HEK293 (cell line): Measurements from ENCODE around the gene RNF144B.

ENCODE experiments used
- CTCF ChIA-PET: fragments of 350-600 bp; formaldehyde crosslinking; extraction: SDS; loops from one replicate; lab custom pipeline; 2021; ENCODE audit warnings: antibody characterized with exemption; lab: Yijun Ruan, JAX
- POLR2A ChIA-PET: fragments of 300-600 bp; formaldehyde crosslinking; extraction: SDS; loops from one replicate; lab custom pipeline; 2020; ENCODE audit warnings: antibody characterized with exemption, inconsistent platforms; lab: Yijun Ruan, JAX
- H3K27ac ChIP-seq: fragments of 200-500 bp; sonication (Bioruptor generic); 2 replicates; pipeline ENCODE4 v1.5.1; 2014; ENCODE audit warnings: low read depth, low read length, control low read depth, inconsistent platforms; ENCODE audit errors: extremely low read depth
- H3K36me3 ChIP-seq, 2 experiments: fragments of 200-500 bp in 1 of 2; sonication (Bioruptor generic) in 1 of 2; 1 replicate in 1 of 2; 2 replicates in 1 of 2; pipeline ENCODE4 v1.5.1; 2014 to 2017; ENCODE audit warnings: inconsistent platforms in 2 of 2, low read length in 2 of 2; ENCODE audit not compliant: control insufficient read depth in 2 of 2, insufficient read depth in 1 of 2
- H3K4me1 ChIP-seq: fragments of 200-500 bp; sonication (Bioruptor generic); 2 replicates; pipeline ENCODE4 v1.5.1; 2014; ENCODE audit warnings: mild to moderate bottlenecking, low read length, inconsistent platforms; ENCODE audit not compliant: control insufficient read depth, insufficient read depth
- H3K4me3 ChIP-seq: 2 replicates; pipeline ENCODE4 v1.5.1; 2011; ENCODE audit warnings: low read depth, mild to moderate bottlenecking, control low read depth, low read length, moderate library complexity
- H3K9me3 ChIP-seq: fragments of 200-500 bp; sonication (Bioruptor generic); 2 replicates; pipeline ENCODE4 v1.5.1; 2014; ENCODE audit warnings: low read depth, low read length, inconsistent platforms; ENCODE audit not compliant: control insufficient read depth, insufficient read depth
- SP3 ChIP-seq: fragments of 450-650 bp; formaldehyde crosslinking; IDR thresholded peaks from 2 replicates; pipeline ENCODE4 v1.5.1; 2016; ENCODE audit warnings: missing biosample characterization, missing genetic modification characterization
- ZBTB48 ChIP-seq: fragments of 450-650 bp; formaldehyde crosslinking; IDR thresholded peaks from 2 replicates; pipeline ENCODE4 v1.5.1; 2016; ENCODE audit warnings: missing biosample characterization, missing genetic modification characterization
- ZFP41 ChIP-seq: fragments of 450-650 bp; formaldehyde crosslinking; IDR thresholded peaks from 2 replicates; pipeline ENCODE4 v1.5.1; 2016; ENCODE audit warnings: missing biosample characterization, missing genetic modification characterization, borderline replicate concordance
- ZNF16 ChIP-seq: fragments of 450-650 bp; formaldehyde crosslinking; IDR thresholded peaks from 2 replicates; pipeline ENCODE4 v1.5.1; 2016; ENCODE audit warnings: low read depth, missing biosample characterization, missing genetic modification characterization
- ZNF18 ChIP-seq: fragments of 450-650 bp; formaldehyde crosslinking; IDR thresholded peaks from 2 replicates; pipeline ENCODE4 v1.5.1; 2016; ENCODE audit warnings: missing biosample characterization, missing genetic modification characterization
- ZNF184 ChIP-seq: fragments of 450-650 bp; IDR thresholded peaks from 2 replicates; pipeline ENCODE4 v1.5.1; 2018; ENCODE audit warnings: missing biosample characterization, mild to moderate bottlenecking, missing genetic modification characterization
- ZNF211 ChIP-seq: fragments of 450-650 bp; formaldehyde crosslinking; IDR thresholded peaks from 2 replicates; pipeline ENCODE4 v1.5.1; 2016; ENCODE audit warnings: low read depth, missing biosample characterization, missing genetic modification characterization
- ZNF23 ChIP-seq: fragments of 450-650 bp; formaldehyde crosslinking; IDR thresholded peaks from 2 replicates; pipeline ENCODE4 v1.5.1; 2016; ENCODE audit warnings: missing biosample characterization, missing genetic modification characterization, borderline replicate concordance
- ZNF335 ChIP-seq: fragments of 450-650 bp; formaldehyde crosslinking; conservative IDR thresholded peaks from 2 replicates; pipeline ENCODE4 v1.5.1; 2016; ENCODE audit warnings: missing biosample characterization, missing genetic modification characterization
- ZNF391 ChIP-seq: fragments of 450-650 bp; formaldehyde crosslinking; IDR thresholded peaks from 2 replicates; pipeline ENCODE4 v1.5.1; 2016; ENCODE audit warnings: low read depth, missing biosample characterization, missing genetic modification characterization, borderline replicate concordance
- ZNF560 ChIP-seq: fragments of 450-650 bp; formaldehyde crosslinking; IDR thresholded peaks from 2 replicates; pipeline ENCODE4 v1.5.1; 2017; ENCODE audit warnings: missing biosample characterization, missing genetic modification characterization, borderline replicate concordance
- ZNF624 ChIP-seq: fragments of 450-650 bp; formaldehyde crosslinking; IDR thresholded peaks from 2 replicates; pipeline ENCODE4 v1.5.1; 2017; ENCODE audit warnings: missing biosample characterization, missing genetic modification characterization
- ZNF645 ChIP-seq: fragments of 450-650 bp; formaldehyde crosslinking; IDR thresholded peaks from 2 replicates; pipeline ENCODE4; 2016; ENCODE audit warnings: missing biosample characterization, missing genetic modification characterization
- ZNF677 ChIP-seq: fragments of 450-650 bp; IDR thresholded peaks from 2 replicates; pipeline ENCODE4 v1.5.0; 2018; ENCODE audit warnings: missing biosample characterization, mild to moderate bottlenecking, missing genetic modification characterization, moderate library complexity
- ZNF707 ChIP-seq: fragments of 450-650 bp; formaldehyde crosslinking; IDR thresholded peaks from 2 replicates; pipeline ENCODE4 v1.5.1; 2016; ENCODE audit warnings: missing biosample characterization, missing genetic modification characterization
- TF ChIP-seq, protein P1 (sequence below): fragments of 450-650 bp; formaldehyde crosslinking; IDR thresholded peaks from 2 replicates; pipeline ENCODE4 v1.5.1; 2017; ENCODE audit warnings: missing biosample characterization, missing genetic modification characterization
- TF ChIP-seq, protein P2 (sequence below): fragments of 450-650 bp; formaldehyde crosslinking; IDR thresholded peaks from 2 replicates; pipeline ENCODE4 v1.5.1; 2016; ENCODE audit warnings: missing biosample characterization, missing genetic modification characterization
- TF ChIP-seq, protein P3 (sequence below): fragments of 450-650 bp; formaldehyde crosslinking; IDR thresholded peaks from 2 replicates; pipeline ENCODE4 v1.5.1; 2016; ENCODE audit warnings: missing biosample characterization, missing genetic modification characterization
- TF ChIP-seq, protein P4 (sequence below): fragments of 450-650 bp; formaldehyde crosslinking; IDR thresholded peaks from 2 replicates; pipeline ENCODE4 v1.5.1; 2017; ENCODE audit warnings: missing biosample characterization, missing genetic modification characterization

RNF144B gene

DNA sequence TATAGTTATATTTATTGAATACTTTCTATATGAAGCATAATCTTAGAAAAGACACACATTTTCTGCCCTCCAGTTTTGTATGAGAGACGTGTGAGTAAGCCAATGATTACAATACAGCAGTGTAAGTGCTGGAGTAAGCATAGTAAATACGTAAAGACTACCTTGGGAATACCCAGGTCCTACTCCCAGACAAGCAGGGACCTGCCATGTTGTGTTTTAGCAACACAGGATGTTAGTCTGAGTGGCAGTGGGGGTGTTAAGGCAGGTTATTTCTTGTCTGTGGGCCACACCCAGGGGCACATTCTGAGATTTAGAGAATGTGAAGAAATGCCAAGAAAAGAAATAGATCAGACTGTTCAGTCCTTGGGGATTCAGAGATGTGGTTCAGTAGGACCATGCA is 34.3 kb upstream of the RNF144B start:
- ChIA-PET CTCF (no interaction called here), POLR2A (no interaction called here)
- H3K27ac ChIP-seq, result no peak overlapping the region
- H3K4me1 ChIP-seq, result no peaks in the 10 kb centered on the region
- no peaks in the 10 kb centered on the region for H3K36me3 ChIP-seq
- no peak overlapping the region for H3K4me3 ChIP-seq
- no peaks in the 10 kb centered on the region for H3K9me3 ChIP-seq
- TF ChIP-seq ZNF560 (tag by site-specific recombination) (no peak), ZNF677 (tag by site-specific recombination) (no peak), ZNF23 (no peak), ZBTB48 (tag by site-specific recombination) (no peak), ZNF645 (tag by site-specific recombination) (no peak), ZNF335 (no peak), ZNF16 (tag by site-specific recombination) (no peak), SP3 (no peak), ZNF624 (tag by site-specific recombination) (no peak), ZNF707 (tag by site-specific recombination) (no peak), ZNF211 (tag by site-specific recombination) (no peak), ZNF391 (tag by site-specific recombination) (no peak), ZFP41 (tag by site-specific recombination) (no peak), ZNF18 (tag by site-specific recombination) (no peak), ZNF184 (tag by site-specific recombination) (no peak)
- TF ChIP-seq, protein P1, sequence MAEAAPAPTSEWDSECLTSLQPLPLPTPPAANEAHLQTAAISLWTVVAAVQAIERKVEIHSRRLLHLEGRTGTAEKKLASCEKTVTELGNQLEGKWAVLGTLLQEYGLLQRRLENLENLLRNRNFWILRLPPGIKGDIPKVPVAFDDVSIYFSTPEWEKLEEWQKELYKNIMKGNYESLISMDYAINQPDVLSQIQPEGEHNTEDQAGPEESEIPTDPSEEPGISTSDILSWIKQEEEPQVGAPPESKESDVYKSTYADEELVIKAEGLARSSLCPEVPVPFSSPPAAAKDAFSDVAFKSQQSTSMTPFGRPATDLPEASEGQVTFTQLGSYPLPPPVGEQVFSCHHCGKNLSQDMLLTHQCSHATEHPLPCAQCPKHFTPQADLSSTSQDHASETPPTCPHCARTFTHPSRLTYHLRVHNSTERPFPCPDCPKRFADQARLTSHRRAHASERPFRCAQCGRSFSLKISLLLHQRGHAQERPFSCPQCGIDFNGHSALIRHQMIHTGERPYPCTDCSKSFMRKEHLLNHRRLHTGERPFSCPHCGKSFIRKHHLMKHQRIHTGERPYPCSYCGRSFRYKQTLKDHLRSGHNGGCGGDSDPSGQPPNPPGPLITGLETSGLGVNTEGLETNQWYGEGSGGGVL, result no peak
- TF ChIP-seq, protein P2, sequence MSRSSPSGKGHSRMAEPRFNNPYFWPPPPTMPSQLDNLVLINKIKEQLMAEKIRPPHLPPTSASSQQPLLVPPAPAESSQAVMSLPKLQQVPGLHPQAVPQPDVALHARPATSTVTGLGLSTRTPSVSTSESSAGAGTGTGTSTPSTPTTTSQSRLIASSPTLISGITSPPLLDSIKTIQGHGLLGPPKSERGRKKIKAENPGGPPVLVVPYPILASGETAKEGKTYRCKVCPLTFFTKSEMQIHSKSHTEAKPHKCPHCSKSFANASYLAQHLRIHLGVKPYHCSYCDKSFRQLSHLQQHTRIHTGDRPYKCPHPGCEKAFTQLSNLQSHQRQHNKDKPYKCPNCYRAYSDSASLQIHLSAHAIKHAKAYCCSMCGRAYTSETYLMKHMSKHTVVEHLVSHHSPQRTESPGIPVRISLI (tag by site-specific recombination), result no peak
- TF ChIP-seq, protein P3, sequence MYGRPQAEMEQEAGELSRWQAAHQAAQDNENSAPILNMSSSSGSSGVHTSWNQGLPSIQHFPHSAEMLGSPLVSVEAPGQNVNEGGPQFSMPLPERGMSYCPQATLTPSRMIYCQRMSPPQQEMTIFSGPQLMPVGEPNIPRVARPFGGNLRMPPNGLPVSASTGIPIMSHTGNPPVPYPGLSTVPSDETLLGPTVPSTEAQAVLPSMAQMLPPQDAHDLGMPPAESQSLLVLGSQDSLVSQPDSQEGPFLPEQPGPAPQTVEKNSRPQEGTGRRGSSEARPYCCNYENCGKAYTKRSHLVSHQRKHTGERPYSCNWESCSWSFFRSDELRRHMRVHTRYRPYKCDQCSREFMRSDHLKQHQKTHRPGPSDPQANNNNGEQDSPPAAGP (tag by site-specific recombination), result no peak
- TF ChIP-seq, protein P4, sequence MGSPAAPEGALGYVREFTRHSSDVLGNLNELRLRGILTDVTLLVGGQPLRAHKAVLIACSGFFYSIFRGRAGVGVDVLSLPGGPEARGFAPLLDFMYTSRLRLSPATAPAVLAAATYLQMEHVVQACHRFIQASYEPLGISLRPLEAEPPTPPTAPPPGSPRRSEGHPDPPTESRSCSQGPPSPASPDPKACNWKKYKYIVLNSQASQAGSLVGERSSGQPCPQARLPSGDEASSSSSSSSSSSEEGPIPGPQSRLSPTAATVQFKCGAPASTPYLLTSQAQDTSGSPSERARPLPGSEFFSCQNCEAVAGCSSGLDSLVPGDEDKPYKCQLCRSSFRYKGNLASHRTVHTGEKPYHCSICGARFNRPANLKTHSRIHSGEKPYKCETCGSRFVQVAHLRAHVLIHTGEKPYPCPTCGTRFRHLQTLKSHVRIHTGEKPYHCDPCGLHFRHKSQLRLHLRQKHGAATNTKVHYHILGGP (tag by site-specific recombination), result no peak
